Fibroblast of lung (primary cell): ENCODE data around the gene STON2. TPM values are rescaled to one million over a fixed set of nuclear protein-coding genes. Genes with fewer than 3 reads are reported as not detected.

Source experiments
- DNase-seq, 2 donors: peaks; one replicate each; pipeline versions ENCODE4 v3.0.0 to v3.0.0-alpha.2; 2010; ENCODE audit warnings: low read depth in 2 of 2
- H2AFZ ChIP-seq: 2 replicates; pipeline ENCODE4 v1.5.1; 2012; ENCODE audit warnings: low read length, control low read depth, inconsistent platforms
- H3K27ac ChIP-seq: 2 replicates; pipeline ENCODE4 v1.5.1; 2011; ENCODE audit warnings: low read length, control low read depth; ENCODE audit not compliant: insufficient read depth
- H3K27me3 ChIP-seq: 2 replicates; pipeline ENCODE4 v1.5.1; 2011; ENCODE audit warnings: mild to moderate bottlenecking, low read length; ENCODE audit not compliant: control insufficient read depth, insufficient read depth
- H3K36me3 ChIP-seq: 2 replicates; pipeline ENCODE4 v1.5.1; 2011; ENCODE audit warnings: low read length; ENCODE audit not compliant: control insufficient read depth, insufficient read depth
- H3K4me1 ChIP-seq: 2 replicates; pipeline ENCODE4 v1.5.1; 2011; ENCODE audit warnings: low read length; ENCODE audit not compliant: control insufficient read depth, insufficient read depth; ENCODE audit errors: extremely low read depth
- H3K4me2 ChIP-seq: 2 replicates; pipeline ENCODE4 v1.5.1; 2011; ENCODE audit warnings: low read length, control low read depth; ENCODE audit not compliant: insufficient read depth; ENCODE audit errors: extremely low read depth
- H3K4me3 ChIP-seq, 4 experiments: fragments of 200-600 bp in 1 of 4; sonication (generic) in 1 of 4; replicated peaks in 1 of 4; 2 replicates each; pipeline ENCODE4 v1.5.1; 2011 to 2016; ENCODE audit warnings: low read length in 4 of 4, low read depth in 3 of 4, mild to moderate bottlenecking in 3 of 4, control low read depth in 2 of 4, inconsistent platforms in 1 of 4, mixed read lengths in 1 of 4; ENCODE audit not compliant: insufficient read depth in 1 of 4; ENCODE audit errors: control extremely low read depth in 1 of 4
- H3K79me2 ChIP-seq: 2 replicates; pipeline ENCODE4 v1.5.1; 2012; ENCODE audit warnings: mild to moderate bottlenecking, low read length, inconsistent platforms; ENCODE audit not compliant: control insufficient read depth, insufficient read depth
- H3K9ac ChIP-seq: 2 replicates; pipeline ENCODE4 v1.5.1; 2011; ENCODE audit warnings: mild to moderate bottlenecking, low read length, control low read depth; ENCODE audit not compliant: insufficient read depth
- H3K9me3 ChIP-seq: 2 replicates; pipeline ENCODE4 v1.5.1; 2012; ENCODE audit warnings: low read depth, low read length; ENCODE audit not compliant: control insufficient read depth, insufficient read depth
- H4K20me1 ChIP-seq: 2 replicates; pipeline ENCODE4 v1.5.1; 2011; ENCODE audit warnings: low read length; ENCODE audit not compliant: control insufficient read depth, insufficient read depth; ENCODE audit errors: extremely low read depth
- EZH2 ChIP-seq: IDR thresholded peaks from 2 replicates; pipeline ENCODE4 v1.5.1; 2012; ENCODE audit warnings: low read length, control low read depth, mild to moderate bottlenecking; ENCODE audit errors: missing control alignments
- polyA plus RNA-seq, 2 donors: library from polyadenylated mRNA; depleted of rRNA in 1 of 2; stranded (reverse) in 1 of 2; unstranded in 1 of 2; fragments of >200 nt; gene quantifications; 2 replicates each; pipeline ENCODE4 v1.2.1, GENCODE V29; 2011 to 2012; ENCODE audit warnings: missing spikeins in 1 of 2
- total RNA-seq: library from RNA; depleted of rRNA; stranded (reverse); fragments of >200 nt; gene quantifications from 2 replicates; pipeline ENCODE4 v1.2.1, GENCODE V29; 2014
- TF ChIP-seq, protein P1 (sequence below), 2 donors: IDR thresholded peaks in 1 of 2; conservative IDR thresholded peaks in 1 of 2; 1 replicate in 1 of 2; 2 replicates in 1 of 2; pipeline ENCODE4 v1.5.1; 2011 to 2012; ENCODE audit warnings: low read length in 2 of 2, control low read depth in 1 of 2, inconsistent platforms in 1 of 2, low read depth in 1 of 2, mild to moderate bottlenecking in 1 of 2

STON2 gene
- total and polyA plus RNA-seq, 2 donors (not counting 1 experiment from before 2014, with no cell fraction given): 1.5 to 52.5 TPM

DNA sequence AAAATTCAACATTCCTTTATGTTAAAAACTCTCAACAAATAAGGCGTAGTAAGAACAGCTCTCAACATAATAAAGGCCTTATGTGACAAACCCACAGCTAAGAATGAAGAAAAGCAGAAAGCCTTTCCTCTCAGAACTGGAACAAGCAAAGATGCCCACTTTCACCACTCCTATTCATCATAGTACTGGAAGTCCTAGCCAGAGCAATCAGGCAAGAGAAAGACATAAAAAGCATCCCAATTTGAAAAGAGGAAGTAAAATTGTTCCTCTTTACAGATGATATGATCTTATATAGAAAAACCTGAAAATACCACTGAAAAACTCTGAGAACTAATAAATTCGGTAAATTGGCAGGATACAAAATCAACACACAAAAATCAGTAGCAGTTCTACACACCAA is 52.1 kb downstream of the STON2 start:
- DNase-seq: no peak
- no peaks in the 10 kb centered on the region for H4K20me1 ChIP-seq
- no peaks in the 10 kb centered on the region for H3K36me3 ChIP-seq
- H3K79me2 ChIP-seq: no peaks in the 10 kb centered on the region
- H3K4me1 ChIP-seq: no peaks in the 10 kb centered on the region
- no peak overlapping the region for H2AFZ ChIP-seq
- H3K27me3 ChIP-seq: no peaks in the 10 kb centered on the region
- TF ChIP-seq, protein P1, sequence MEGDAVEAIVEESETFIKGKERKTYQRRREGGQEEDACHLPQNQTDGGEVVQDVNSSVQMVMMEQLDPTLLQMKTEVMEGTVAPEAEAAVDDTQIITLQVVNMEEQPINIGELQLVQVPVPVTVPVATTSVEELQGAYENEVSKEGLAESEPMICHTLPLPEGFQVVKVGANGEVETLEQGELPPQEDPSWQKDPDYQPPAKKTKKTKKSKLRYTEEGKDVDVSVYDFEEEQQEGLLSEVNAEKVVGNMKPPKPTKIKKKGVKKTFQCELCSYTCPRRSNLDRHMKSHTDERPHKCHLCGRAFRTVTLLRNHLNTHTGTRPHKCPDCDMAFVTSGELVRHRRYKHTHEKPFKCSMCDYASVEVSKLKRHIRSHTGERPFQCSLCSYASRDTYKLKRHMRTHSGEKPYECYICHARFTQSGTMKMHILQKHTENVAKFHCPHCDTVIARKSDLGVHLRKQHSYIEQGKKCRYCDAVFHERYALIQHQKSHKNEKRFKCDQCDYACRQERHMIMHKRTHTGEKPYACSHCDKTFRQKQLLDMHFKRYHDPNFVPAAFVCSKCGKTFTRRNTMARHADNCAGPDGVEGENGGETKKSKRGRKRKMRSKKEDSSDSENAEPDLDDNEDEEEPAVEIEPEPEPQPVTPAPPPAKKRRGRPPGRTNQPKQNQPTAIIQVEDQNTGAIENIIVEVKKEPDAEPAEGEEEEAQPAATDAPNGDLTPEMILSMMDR (conservative IDR thresholded peaks at IDR 0.05 in 1 of 2, IDR thresholded peaks at IDR 0.05 in 1 of 2; ENCODE audit: low read depth in 1 of 2, low read length in 2 of 2): no peak
- no peak for TF ChIP-seq EZH2
- no peak overlapping the region for H3K27ac ChIP-seq
- H3K9me3 ChIP-seq: no peaks in the 10 kb centered on the region
- H3K9ac ChIP-seq: no peak overlapping the region
- no peak overlapping the region for H3K4me3 ChIP-seq
- no peak overlapping the region for H3K4me2 ChIP-seq

DNA sequence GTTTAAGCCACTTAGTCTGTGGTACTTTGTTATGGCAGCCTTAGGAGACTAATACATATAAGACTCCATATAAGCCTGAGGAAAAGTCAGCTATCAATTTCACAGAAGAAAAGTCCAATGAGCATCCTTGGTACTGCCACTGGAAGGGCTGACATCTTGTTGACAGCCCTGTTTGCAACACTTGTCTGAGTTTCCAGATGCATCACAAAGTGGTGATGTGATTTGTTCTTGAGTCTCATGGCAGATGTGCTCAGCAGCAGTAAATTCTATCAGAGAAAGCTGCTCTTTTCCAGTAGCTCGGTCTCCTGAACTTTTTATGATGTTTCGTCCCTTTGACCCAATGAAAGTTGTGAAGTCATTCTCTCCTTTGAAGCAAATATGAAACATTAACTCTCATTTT is 54.3 kb downstream of the STON2 start:
- H3K27me3 ChIP-seq: no peaks in the 10 kb centered on the region
- H3K4me2 ChIP-seq: no peak overlapping the region
- no peaks in the 10 kb centered on the region for H3K9me3 ChIP-seq
- no peak overlapping the region for H3K27ac ChIP-seq
- no peaks in the 10 kb centered on the region for H3K79me2 ChIP-seq
- H3K36me3 ChIP-seq: no peaks in the 10 kb centered on the region
- no peaks in the 10 kb centered on the region for H3K4me1 ChIP-seq
- H3K4me3 ChIP-seq: no peak overlapping the region
- no peaks in the 10 kb centered on the region for H4K20me1 ChIP-seq
- H3K9ac ChIP-seq: no peak overlapping the region
- TF ChIP-seq EZH2: no peak
- TF ChIP-seq, protein P1 (conservative IDR thresholded peaks at IDR 0.05 in 1 of 2, IDR thresholded peaks at IDR 0.05 in 1 of 2; ENCODE audit: low read depth in 1 of 2, low read length in 2 of 2): no peak
- no peak overlapping the region for H2AFZ ChIP-seq
- no peak for DNase-seq

DNA sequence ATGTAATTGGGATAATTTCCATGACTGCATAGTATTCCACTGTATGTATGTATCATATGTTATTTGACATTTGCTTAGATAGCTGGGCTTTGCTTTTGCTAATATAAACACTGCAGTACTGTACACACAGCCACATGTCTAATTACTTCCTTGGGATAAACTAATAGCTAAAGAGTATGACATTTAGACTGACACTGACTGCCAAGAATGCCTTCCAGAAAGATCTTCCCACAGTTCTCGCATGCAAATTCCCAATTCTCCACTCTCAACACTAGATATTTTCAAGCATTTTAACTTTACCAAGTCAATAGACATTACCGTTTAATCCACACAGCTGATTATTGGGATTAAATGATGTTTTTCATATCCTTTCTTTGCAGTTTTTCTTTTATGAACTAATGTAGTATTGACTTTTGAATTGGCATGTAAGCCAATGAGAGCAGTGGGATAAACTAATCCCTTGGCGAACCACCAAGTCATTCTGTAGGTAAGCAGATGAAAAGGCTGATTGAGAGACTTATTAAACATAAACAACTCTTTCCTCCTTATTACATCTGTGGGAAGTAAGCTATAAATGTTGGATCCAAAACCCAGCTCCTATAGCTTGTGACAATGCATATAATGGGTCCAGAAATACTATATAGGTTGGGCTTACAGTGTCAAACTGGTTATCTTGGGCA is 55.5 kb downstream of the STON2 start:
- no peaks in the 10 kb centered on the region for H3K79me2 ChIP-seq
- no peaks in the 10 kb centered on the region for H3K9me3 ChIP-seq
- no peaks in the 10 kb centered on the region for H3K27me3 ChIP-seq
- H3K27ac ChIP-seq: no peak overlapping the region
- no peak overlapping the region for H2AFZ ChIP-seq
- no peaks in the 10 kb centered on the region for H3K4me1 ChIP-seq
- H3K4me2 ChIP-seq: no peak overlapping the region
- H3K9ac ChIP-seq: no peak overlapping the region
- H4K20me1 ChIP-seq: no peaks in the 10 kb centered on the region
- DNase-seq: no peak
- TF ChIP-seq, protein P1 (conservative IDR thresholded peaks at IDR 0.05 in 1 of 2, IDR thresholded peaks at IDR 0.05 in 1 of 2; ENCODE audit: low read depth in 1 of 2, low read length in 2 of 2): no peak
- no peak for TF ChIP-seq EZH2
- H3K4me3 ChIP-seq: no peak overlapping the region
- no peaks in the 10 kb centered on the region for H3K36me3 ChIP-seq
